NCI-H2029 (cell line): ENCODE data around the gene AS3MT.
"Not testable (repeated sequence)": the region's sequence is repeated elsewhere in the genome, so short reads cannot be mapped to it uniquely, and the experiment has no call there.

Experiments
- DNase-seq: peaks from one replicate; lab custom pipeline; 2025; lab: John Stamatoyannopoulos, UW

AS3MT gene

GRCh38 chr10:102919246-102919959 lies 50.1 kb downstream of the AS3MT start:
- DNase-seq, result no peak

GRCh38 chr10:102919992-102920739 lies 50.9 kb downstream of the AS3MT start:
- no peak for DNase-seq

GRCh38 chr10:102923601-102924000 lies 54.3 kb downstream of the AS3MT start:
- no peak for DNase-seq

DNA sequence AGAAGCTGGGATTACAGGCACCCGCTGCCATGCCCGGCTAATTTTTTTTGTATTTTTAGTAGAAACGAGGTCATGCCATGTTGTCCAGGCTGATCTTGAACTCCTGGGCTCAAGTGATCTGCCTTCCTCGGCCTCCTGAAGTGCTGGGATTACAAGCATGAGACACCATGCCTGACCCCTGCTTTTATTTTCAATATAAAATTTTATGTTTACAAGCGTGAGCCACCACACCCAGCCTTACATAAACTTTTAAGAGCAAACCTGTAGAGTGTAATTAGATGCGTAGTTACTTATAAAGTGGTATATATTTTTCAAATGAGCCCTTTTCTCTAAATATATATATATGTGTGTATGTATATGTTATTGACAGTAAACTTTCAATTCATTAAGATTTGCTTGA lies 57.6 kb downstream of the AS3MT start:
- DNase-seq, result no peak

GRCh38 chr10:102927311-102928010 lies 58.2 kb downstream of the AS3MT start:
- DNase-seq, result no peak

GRCh38 chr10:102928442-102928841 lies 59.2 kb downstream of the AS3MT start:
- DNase-seq, result not testable (repeated sequence)

GRCh38 chr10:102930720-102931119 lies 61.5 kb downstream of the AS3MT start:
- DNase-seq, result no peak

DNA sequence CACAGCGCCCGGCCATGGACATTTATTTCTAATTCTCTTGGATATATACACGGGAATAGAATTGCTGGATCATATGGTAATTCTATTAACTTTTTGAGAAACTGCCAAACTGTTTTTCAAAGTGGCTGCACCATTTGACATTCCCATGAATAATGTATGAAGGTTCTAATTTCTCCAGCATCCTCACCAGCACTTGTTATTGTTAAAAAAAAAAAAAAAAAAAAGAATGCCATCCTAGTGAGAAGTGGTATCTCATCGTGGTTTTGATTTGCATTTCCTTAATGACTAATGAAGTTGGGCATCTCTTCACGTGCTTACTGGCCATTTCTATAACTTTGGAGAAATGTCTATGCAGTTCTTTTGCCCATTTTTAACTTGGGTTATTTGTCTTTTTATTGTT lies 62.4 kb downstream of the AS3MT start:
- DNase-seq, result no peak

DNA sequence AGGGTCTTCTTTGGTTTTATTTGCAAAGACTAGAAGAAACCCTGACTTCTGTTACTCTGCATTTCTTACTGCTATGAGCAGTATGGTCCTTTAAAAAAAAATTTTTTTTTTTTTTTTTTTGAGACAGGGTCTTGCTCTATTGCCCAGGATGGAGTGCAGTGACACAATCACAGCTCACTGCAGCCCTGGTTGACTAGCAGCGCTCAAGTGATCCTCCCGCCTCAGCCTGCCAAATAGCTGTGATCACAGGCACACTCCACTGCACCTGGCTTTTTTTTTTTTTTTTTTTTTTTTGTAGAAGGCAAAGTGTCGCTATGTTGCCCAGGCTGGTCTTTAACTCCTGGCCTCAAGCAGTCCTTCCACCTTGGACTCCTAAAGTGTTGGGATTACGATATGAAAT lies 66.2 kb downstream of the AS3MT start:
- DNase-seq, result peak; percentile 34

- DNase-seq, result no peak
Measured at GRCh38 chr10:102935939-102936605, 66.8 kb downstream of the AS3MT start.

GRCh38 chr10:102941401-102941800 lies 72.1 kb downstream of the AS3MT start:
- no peak for DNase-seq

GRCh38 chr10:102945449-102945848 lies 76.2 kb downstream of the AS3MT start:
- no peak for DNase-seq

DNA sequence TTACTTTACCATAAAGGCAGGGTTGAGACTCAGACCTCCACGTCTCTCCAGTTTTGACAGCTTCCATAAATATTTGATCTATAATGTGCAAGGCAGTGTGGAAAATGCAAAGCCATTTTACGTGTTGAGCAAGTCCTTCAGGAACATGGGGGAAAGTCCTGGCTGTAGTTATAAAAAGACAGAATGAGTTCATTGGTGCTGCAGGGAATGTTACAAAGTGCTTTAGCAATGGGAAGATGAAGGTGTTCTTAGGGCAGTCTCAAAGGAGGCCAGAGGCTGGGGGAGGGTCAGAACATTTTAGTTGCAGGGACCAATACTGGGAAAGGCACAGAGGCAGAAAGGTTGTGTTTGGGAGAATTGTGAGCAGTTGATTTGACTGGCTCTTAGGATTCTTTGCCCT lies 76.7 kb downstream of the AS3MT start:
- DNase-seq, result no peak

DNA sequence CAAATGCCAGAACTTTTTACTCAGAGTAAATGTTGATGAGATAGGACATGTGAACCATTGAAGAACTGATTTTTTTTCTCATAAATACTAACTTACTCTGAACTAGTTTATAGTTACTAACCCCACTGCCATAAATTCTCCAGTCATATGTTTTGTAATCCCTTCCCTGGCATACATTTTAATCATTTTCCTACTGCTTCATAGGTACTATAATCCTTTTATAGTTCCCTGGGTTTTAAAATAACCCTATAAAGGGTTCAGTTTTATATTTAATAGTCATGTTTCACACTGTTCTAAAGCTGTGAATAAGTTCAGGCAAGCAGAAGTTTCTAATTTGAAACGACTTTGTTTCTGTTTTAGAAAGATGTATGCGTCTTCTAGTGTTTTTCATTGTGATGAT lies 77.7 kb downstream of the AS3MT start:
- DNase-seq, result no peak

DNA sequence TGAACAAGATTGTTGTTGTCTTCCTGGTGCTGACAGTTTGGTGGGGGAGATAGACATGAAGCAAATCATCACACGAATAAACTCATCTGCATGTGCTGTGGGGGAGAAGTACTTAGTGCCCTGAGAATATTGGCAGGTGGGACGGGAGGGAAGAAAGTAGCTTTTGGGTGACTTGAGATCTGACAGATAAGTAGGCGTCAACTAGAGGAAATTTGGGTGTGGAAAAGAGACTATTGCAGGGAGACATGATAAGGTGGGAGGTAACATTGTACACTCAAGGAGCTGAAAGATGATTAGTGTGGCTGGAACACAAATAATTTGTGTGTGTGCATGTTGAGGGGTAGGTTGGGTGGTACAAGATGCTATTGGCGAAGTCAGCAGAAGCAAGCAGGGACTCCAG lies 78.9 kb downstream of the AS3MT start:
- DNase-seq, result no peak

- DNase-seq, result no peak
Measured at GRCh38 chr10:102948786-102949185, 79.5 kb downstream of the AS3MT start.

GRCh38 chr10:102949916-102950315 lies 80.6 kb downstream of the AS3MT start:
- no peak for DNase-seq

DNA sequence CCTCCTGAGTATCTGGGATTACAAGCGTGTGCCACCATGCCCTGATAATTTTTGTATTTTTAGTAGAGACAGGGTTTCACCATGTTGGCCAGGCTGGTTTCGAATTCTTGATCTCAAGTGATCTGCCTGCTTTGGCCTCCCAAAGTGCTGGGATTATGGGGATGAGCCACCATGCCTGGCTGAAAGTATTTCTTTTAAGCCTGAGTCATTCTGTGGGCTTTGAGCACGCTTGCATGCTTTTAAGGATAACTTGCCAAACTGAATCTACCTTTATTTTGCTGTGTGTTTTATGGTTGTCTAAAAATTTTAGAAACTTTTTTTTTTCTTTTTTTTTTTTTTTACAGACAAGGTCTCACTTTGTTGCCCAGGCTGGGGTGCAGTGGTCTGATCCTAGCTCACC lies 82.0 kb downstream of the AS3MT start:
- DNase-seq, result no peak
